ENCODE results near the gene DNAJC2. TPM values are rescaled to one million over a fixed set of nuclear protein-coding genes. Genes with fewer than 3 reads are reported as not detected.

The DNAJC2 gene, protein sequence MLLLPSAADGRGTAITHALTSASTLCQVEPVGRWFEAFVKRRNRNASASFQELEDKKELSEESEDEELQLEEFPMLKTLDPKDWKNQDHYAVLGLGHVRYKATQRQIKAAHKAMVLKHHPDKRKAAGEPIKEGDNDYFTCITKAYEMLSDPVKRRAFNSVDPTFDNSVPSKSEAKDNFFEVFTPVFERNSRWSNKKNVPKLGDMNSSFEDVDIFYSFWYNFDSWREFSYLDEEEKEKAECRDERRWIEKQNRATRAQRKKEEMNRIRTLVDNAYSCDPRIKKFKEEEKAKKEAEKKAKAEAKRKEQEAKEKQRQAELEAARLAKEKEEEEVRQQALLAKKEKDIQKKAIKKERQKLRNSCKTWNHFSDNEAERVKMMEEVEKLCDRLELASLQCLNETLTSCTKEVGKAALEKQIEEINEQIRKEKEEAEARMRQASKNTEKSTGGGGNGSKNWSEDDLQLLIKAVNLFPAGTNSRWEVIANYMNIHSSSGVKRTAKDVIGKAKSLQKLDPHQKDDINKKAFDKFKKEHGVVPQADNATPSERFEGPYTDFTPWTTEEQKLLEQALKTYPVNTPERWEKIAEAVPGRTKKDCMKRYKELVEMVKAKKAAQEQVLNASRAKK
- total RNA-seq (2014; rRNA removed) (21.7 and 30.6 TPM in 2 replicates), Bru-seq, nascent RNA (percentile 90 among the genes with signal in this experiment), BruChase-seq, experiment 1, labeled RNA remaining after a 6-hour chase (percentile 89 among the genes with signal in this experiment), BruChase-seq, experiment 2, labeled RNA remaining after a 2-hour chase (percentile 86 among the genes with signal in this experiment)
- long read RNA-seq, transcript DNAJC2-203 (17 exons, 2,167 nt): major isoform, 6 of 80 reads
- long read RNA-seq, partial matches to known transcripts: 40 of 80 reads
- long read RNA-seq, other reads (novel, unspliced or antisense): 32 of 80 reads

DNA sequence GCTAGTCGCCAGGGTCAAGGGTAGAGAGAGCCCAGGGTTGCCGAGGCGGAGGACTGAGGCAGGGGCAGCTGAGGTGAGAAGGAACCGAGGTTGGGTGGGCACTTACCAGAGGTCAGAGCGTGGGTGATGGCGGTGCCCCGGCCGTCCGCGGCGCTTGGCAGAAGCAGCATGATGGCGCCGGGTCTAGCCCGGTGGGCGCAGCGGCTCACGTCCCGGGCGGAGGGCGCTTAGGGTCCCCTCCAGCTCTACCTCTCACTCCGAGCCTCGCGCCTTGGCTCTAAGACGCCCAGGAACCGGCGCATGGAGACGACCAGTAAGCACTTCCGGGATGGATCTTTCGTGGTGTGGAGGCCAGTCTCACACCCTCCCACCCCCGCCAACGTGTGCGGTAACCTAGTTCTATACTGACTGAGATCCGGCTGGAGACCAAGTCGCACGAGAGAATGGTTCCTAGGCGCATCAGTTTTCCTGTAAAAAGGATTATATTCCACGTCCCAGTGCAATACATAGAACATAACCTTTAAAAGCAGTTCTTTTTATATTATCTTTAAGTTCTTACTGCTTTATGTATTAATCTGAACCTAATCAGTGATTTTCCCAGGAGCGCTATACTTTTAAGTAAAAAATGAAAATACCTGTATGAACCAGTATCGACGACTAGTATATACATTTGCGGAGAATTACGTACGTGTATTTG lies at the start of gene DNAJC2:
Gene DNAJC2, minus strand, starts transcription at position 315 of the 697 bp plus-strand sequence. Its CDS starts 145 bp downstream, at position 170.
- no peaks in the 10 kb centered on the region for H3K27me3 ChIP-seq (ENCODE audit: low read length)
- peak within 1 kb of the TSS; percentile 88 for H3K4me2 ChIP-seq (ENCODE audit: low read length)
- peak within 1 kb of the TSS; percentile 88 for H3K4me3 ChIP-seq (ENCODE audit: low read length)

DNA sequence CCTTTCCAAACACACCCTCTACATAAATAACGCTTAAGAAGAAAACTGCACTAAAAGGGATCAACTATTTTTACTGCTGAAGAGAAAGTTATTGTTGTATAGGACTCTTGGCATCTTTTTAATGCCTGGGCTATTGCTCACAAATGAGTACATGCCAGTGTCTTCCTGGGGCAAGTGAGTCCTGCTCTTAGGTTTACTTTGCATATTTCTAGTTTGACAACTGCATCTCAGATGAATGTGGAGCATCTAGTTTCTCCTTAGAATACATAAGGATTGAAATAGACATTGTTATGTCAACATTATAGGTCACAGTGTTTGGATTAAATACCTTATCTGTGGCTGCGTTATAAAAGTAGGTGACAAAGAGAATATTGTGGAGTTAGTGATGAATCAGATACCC lies 47.4 kb upstream of the DNAJC2 start:
- ChIA-PET POLR2A (ENCODE audit: unreplicated experiment) (interaction anchor here (0.7 kb wide), 1 partner anchor 91 kb away, joined by 3 read pairs; no protein-coding TSS in a partner anchor), CTCF (interaction anchor here (0.7 kb wide), 1 partner anchor 474 kb away, joined by 3 read pairs; no protein-coding TSS in a partner anchor)
- H3K27me3 ChIP-seq (ENCODE audit: low read length): no peaks in the 10 kb centered on the region
- peak overlapping the region; percentile 82 for H3K27ac ChIP-seq (ENCODE audit: low read length)
- peak; percentile 88 for DNase-seq
- no peaks in the 10 kb centered on the region for H3K79me2 ChIP-seq (ENCODE audit: low read length)
- H3K9me3 ChIP-seq (ENCODE audit: low read length): no peaks in the 10 kb centered on the region
- 0 out of 2 replicates have a peak, but pooled peaks cover 3% of the 10 kb centered on the region for H4K20me1 ChIP-seq (ENCODE audit: low read length)
- no peaks in the 10 kb centered on the region for H3K9me2 ChIP-seq (replicated peaks; ENCODE audit: low read length)
- H3F3A ChIP-seq (ENCODE audit: low read length, unreplicated experiment): no peaks in the 10 kb centered on the region
- H3K36me3 ChIP-seq (ENCODE audit: low read depth, low read length): no peaks in the 10 kb centered on the region
- H2AFZ ChIP-seq (ENCODE audit: low read length): peak overlapping the region; percentile 24; the same call in 1 of the 2 replicates
- TF ChIP-seq EZH2 (IDR thresholded peaks at IDR 0.05; ENCODE audit: low read length, unreplicated experiment) (no peak), EZH2phosphoT487 (IDR thresholded peaks at IDR 0.05; ENCODE audit: borderline replicate concordance, low read length) (no peak)
- TF ChIP-seq, protein P1, sequence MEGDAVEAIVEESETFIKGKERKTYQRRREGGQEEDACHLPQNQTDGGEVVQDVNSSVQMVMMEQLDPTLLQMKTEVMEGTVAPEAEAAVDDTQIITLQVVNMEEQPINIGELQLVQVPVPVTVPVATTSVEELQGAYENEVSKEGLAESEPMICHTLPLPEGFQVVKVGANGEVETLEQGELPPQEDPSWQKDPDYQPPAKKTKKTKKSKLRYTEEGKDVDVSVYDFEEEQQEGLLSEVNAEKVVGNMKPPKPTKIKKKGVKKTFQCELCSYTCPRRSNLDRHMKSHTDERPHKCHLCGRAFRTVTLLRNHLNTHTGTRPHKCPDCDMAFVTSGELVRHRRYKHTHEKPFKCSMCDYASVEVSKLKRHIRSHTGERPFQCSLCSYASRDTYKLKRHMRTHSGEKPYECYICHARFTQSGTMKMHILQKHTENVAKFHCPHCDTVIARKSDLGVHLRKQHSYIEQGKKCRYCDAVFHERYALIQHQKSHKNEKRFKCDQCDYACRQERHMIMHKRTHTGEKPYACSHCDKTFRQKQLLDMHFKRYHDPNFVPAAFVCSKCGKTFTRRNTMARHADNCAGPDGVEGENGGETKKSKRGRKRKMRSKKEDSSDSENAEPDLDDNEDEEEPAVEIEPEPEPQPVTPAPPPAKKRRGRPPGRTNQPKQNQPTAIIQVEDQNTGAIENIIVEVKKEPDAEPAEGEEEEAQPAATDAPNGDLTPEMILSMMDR (conservative IDR thresholded peaks at IDR 0.05; ENCODE audit: low read depth, low read length): no peak
- peak; percentile 95 for ATAC-seq
- intact Hi-C loops (cut with micrococcal nuclease): loop anchor here (1.0 kb wide), 3 partner anchors 15 to 45 kb away; partner anchors contain the start of gene PSMC2
- H3K4me2 ChIP-seq (ENCODE audit: low read length): peak overlapping the region; percentile 61
- H3K4me1 ChIP-seq (ENCODE audit: insufficient read depth, low read length): peaks cover 24% of the 10 kb centered on the region
- H3K9ac ChIP-seq (ENCODE audit: low read length): no peak overlapping the region
- peak overlapping the region; percentile 29; the same call in 1 of the 2 replicates for H3K4me3 ChIP-seq (ENCODE audit: low read length)
- no TSS peak for BruUV-seq (replicated peaks)

More for the DNA sequence above, at the start of gene DNAJC2:
- H3K4me1 ChIP-seq (ENCODE audit: insufficient read depth, low read length): peaks cover 17% of the 10 kb centered on the region
- DNase-seq: peak; percentile 88
- no peaks in the 10 kb centered on the region for H3K9me2 ChIP-seq (replicated peaks; ENCODE audit: low read length)
- no peaks in the 10 kb centered on the region for H3F3A ChIP-seq (ENCODE audit: low read length, unreplicated experiment)
- POLR2A ChIA-PET (ENCODE audit: unreplicated experiment): no interaction called here
- intact Hi-C loops (cut with micrococcal nuclease): loop anchor here (1.0 to 10.0 kb wide), 3 partner anchors 37 to 200 kb away; partner anchors contain the start of gene NAPEPLD
- TF ChIP-seq EZH2 (IDR thresholded peaks at IDR 0.05; ENCODE audit: low read length, unreplicated experiment): no peak
- no peak for TF ChIP-seq EZH2phosphoT487 (IDR thresholded peaks at IDR 0.05; ENCODE audit: borderline replicate concordance, low read length)
- peak; percentile 83 for ATAC-seq
- peak within 1 kb of the TSS; percentile 71 for H3K27ac ChIP-seq (ENCODE audit: low read length)
- H4K20me1 ChIP-seq (ENCODE audit: low read length): peaks cover 24% of the 10 kb centered on the region
- peaks cover 85% of the 10 kb centered on the region for H3K79me2 ChIP-seq (ENCODE audit: low read length)
- BruUV-seq (replicated peaks): no TSS peak
- peak within 1 kb of the TSS; percentile 97 for H3K9ac ChIP-seq (ENCODE audit: low read length)
- CTCF ChIA-PET: no interaction called here
- H2AFZ ChIP-seq (ENCODE audit: low read length): peak within 1 kb of the TSS; percentile 93
- no peaks in the 10 kb centered on the region for H3K9me3 ChIP-seq (ENCODE audit: low read length)
- H3K36me3 ChIP-seq (ENCODE audit: low read depth, low read length): peaks cover 21% of the 10 kb centered on the region; the same call in 1 of the 2 replicates

All from PC-3 (cell line).